ENCODE data around the gene DDX51. TPM values are rescaled to one million over a fixed set of nuclear protein-coding genes. Genes with fewer than 3 reads are reported as not detected.
"Not testable (repeated sequence)": the region's sequence is repeated elsewhere in the genome, so short reads cannot be mapped to it uniquely, and the experiment has no call there.

DDX51 gene
- total RNA-seq, 1 experiment from 2014 or later, result 10.5 TPM

DNA sequence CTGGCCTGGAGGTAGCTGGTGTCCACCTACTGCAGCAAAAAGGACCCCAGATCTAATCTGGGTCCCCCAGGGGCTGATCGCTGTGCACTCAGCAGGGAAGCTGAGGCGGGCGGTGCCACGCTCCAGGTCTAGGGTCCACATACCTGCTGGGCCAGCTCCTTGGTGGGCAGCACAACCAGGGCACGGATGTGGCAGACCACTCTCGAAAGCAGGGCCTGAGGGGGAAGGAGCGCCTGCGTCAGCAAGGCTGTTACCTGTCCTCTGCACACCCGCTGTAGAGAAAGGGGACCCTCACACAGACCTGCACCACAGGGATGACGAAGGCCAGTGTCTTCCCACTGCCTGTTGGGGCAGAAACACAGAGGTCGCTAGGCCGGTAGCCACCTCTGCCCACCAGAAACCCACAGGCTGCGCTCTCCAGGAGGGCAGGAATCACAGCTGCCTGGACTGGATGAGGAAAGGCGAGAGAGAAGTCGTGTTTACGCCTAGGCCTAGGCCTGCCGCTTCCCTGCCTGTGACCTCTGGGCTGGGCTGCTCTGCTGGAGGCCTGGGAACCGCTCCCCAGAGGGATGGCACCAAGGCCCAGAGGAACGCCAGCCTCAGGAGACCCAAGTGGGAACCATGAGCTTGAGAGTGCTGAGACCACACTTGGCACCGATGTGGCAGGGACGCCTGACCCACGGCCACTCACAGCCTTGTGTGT is 2.0 kb downstream of the DDX51 start:
- no peak for DNase-seq (ENCODE audit: low read depth)

DNA sequence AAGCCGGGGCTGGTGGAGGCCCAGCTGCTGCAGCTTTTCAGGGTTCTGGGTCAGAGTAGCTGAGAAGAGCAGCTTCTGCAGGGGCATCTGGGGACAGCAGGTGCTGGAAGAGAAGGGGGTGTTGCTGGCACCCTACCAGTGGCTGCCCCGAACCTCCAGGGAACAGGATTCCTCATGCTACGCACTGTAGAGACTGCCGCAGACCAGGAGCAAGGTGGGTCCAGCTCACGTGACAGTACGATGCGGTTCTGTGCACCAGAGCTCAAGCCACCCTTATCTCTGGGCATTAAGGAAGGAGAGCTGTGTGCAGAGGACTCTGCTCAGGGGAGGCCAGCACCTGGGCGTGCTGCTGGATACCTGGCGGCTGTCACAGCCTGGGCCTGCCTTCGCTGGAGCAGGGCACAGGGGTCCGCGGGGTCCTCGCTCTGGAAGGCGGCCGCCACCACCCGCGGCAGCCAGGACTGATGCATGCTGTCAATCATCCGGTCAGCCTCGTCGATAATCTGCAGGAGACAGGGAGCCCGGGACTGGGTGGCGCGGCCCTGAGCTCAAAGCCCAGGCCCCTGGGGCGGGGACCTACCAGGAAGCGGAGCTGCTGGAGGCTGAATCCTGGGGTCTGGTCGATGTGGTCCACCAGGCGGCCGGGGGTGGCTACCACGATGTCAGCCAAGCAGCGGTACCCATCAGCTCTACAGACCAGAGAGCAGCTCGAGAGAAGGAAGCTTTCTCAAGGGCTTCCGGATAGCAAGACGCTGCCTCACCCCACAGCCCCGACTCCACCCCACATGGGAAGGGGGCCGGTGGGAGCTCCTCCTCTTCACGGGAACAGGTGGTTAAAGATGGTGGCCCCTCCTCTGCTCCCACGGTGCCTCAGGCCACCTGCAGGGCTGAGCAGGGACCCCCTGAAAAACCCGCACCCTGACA is 2.9 kb downstream of the DDX51 start:
- no peak for DNase-seq (ENCODE audit: low read depth)

DNA sequence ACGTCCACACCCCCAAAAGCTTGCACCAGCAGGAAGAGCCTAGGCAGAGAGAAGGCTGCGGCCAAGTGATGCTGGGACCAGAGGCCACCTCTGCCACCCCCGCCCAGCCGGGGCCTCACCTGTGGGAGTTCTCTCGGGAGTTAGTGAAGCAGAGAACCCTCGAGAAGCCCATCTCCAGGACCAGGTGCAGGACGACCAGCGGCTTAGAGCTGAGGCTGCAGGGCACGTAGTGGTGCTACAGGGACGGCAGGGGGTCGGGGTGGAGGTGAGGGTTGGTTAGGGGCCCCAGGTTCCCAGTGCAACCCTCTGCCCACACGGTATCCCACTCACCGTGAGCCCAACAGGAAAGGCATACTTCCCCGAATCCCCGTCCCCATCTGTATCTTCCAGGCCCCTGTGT is 3.6 kb downstream of the DDX51 start:
- no peak for DNase-seq (ENCODE audit: low read depth)

DNA sequence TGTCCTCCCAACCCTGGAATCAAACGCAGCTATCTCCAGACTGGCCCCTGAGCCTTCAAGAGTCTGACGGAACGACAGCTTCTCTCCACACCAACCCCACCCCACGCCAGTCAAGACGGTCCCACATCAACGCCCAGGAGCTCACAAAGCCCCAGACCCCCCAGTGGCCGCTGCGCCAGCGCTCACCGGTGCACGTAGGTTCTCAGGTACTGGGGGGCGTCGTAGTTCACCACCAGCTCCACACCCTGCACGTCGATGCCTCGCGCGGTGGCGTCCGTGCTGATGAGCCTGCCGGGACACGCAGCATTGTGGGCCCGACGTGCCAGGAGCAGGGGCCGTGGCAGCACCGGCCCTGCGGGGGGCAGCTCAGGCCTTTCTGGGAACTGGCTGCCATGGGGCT is 4.2 kb downstream of the DDX51 start:
- DNase-seq (ENCODE audit: low read depth), result no peak

DNA sequence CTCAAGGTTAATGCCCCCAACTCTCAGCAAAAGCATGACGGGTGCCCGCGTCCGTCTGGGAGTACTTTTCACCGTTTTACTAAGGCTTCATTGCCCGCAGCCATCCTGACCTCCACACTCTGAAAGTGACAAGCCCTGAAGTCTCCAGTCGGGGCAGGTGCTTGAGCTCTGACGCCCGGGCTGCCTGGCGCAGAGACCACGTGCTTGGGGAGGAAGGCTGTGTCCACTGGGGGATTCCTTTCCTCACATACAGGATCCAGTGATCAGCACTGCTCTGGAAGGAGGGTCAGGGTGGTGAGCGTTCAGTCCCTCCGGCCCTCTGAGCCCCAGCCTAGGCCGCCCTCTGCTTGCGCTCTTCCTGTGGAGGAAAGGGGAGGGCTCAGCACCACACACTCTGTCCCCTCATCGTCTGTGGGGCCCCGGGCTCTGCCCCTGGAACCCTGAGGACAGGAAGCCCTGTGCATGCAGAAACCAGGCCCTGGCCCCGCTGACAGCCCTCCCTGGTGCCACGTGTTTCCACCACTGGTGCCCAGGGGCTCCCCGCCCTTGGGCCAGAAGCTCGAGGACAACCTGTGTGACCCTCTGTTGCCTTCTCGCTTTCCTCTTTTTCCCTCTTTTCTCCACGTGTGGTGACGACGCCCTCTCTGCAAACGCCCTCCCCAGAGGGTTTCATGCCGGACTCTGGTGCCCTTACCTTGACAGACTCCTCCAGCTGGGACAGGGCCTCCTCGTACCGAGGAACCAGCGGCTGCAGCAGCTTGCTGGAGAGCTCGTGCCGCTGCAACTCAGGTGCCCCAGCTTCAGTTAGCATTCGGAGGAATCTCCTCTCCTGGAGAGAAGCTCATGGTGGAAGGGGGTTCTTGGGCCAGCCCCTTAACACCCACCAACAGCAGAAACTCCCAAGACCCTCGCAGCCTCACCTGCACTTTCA is 4.9 kb downstream of the DDX51 start:
- no peak for DNase-seq (ENCODE audit: low read depth)

DNA sequence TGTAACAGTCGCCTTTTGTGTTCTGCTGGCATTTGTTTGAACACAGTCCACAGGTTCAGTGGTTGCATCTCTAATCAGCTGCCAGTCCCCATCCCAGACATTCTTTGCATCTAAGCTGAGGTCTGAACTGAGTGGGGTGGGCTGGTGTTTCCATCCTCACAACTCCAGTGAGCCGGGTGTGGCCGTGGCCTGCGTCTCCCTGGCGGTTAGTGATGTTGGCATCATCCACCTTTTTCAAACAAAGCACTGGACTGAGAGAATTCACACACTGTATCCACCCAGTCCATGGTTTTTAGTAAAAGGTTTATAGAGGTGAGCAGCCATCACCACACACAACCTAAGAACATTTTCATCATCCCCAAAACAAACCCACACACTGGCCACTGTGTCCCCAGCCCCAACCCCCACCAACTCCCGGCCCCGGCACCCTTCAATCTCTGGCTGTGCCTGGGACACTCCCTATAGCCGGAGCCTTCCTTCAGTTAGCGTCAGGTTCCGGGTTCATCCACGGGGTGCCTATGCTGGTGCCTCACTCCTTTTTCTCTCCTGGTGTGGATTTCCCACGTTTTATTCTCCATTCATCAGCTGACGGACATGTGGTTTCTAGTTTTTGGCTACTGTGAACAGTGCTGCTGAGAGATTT is 6.5 kb downstream of the DDX51 start:
- no peak for DNase-seq (ENCODE audit: low read depth)

DNA sequence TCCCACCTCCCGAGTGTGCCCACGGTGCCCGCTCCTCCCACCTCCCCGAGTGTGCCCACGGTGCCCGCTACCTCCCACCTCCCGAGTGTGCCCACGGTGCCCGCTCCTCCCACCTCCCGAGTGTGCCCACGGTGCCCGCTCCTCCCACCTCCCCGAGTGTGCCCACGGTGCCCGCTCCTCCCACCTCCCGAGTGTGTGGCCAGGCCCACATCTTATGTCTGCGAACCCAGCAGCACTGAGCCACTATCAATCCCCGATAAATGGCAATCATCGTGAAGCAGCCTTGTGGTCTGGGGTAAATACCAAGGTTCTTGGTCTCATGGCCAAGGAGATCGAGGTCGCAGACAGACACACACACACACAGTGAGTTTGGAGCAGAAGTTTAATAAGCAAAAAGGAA is 7.9 kb downstream of the DDX51 start:
- not testable (repeated sequence) for DNase-seq (ENCODE audit: low read depth)

DNA sequence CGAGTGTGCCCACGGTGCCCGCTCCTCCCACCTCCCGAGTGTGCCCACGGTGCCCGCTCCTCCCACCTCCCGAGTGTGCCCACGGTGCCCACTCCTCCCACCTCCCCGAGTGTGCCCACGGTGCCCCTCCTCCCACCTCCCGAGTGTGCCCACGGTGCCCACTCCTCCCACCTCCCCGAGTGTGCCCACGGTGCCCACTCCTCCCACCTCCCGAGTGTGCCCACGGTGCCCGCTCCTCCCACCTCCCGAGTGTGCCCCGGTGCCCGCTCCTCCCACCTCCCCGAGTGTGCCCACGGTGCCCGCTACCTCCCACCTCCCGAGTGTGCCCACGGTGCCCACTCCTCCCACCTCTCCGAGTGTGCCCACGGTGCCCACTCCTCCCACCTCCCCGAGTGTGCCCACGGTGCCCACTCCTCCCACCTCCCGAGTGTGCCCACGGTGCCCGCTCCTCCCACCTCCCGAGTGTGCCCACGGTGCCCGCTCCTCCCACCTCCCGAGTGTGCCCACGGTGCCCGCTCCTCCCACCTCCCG is 9.4 kb downstream of the DDX51 start:
- not testable (repeated sequence) for DNase-seq (ENCODE audit: low read depth)

DNA sequence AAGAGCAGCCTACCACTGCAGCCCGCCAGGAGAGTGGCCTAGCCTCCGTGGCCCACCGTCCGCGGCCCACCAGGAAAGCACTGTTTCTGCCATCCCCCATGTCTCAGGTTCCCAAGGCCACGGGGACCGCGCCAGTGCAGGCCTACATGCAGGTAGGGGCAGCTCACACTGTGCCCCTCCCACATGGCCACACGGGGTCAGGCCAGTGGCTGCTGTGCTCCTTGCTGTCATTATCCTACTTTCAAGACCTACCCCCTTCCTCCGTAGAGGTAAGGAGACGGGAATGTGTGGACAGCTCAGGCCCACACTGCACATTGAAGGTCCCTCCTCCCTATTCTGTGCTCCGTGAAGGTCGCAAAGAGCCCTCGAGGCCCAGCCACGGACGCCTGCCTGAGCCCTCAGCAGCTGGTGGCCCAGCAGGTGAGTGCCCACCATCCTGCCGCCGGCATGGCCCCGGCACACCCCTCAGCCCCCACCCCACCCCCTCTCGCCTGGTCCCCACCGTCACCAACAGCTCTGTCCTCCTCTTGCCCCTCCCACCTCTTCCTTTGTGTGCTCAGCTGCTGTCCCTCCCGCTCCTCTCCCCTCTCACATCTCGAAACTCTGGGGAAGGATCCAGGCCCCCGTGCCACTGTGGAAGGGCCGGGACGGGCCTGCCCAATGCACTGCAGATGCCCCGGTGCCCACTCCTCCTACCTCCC is 10.0 kb downstream of the DDX51 start:
- DNase-seq (ENCODE audit: low read depth), result no peak

DNA sequence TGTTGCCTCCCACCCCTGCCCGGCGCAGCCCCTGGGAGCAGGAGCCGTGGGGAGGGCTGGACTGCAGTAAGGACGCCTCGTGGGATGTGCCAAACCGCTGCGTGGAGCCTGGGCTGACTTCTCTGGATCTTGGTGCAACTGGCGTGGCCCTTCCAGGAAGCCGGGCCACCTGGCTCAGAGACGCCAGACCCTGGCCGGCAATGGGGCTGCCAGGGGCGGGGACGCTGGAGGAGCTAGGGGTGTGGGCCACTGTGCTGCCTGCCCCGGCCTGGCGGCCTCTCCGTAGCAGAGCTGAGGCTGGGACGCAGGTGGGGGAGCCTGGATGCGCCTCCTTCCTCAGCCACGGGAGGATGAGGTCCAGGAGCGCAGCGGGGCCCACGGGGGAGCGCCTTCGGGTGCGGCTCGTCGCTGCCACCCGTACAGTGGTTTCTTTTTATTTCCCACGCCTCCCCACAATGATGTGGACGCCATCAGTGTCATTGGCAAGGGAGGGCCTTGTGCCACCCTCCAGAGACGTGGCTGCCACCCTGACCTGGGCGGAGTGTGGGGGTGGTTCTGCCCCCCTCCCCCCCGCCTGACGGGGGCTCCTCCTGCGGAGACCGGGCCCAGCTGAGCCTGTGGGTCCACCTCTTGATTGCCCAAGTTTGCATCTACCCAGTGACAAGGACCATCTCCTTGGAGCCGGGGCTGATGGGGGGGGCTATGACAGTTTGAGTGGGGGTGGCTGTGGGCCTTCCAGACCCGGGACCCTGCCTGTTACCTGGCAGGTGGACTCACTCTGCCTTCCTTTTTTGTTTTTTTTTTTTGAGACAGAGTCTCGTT is 11.3 kb downstream of the DDX51 start:
- no peak for DNase-seq (ENCODE audit: low read depth)

DNA sequence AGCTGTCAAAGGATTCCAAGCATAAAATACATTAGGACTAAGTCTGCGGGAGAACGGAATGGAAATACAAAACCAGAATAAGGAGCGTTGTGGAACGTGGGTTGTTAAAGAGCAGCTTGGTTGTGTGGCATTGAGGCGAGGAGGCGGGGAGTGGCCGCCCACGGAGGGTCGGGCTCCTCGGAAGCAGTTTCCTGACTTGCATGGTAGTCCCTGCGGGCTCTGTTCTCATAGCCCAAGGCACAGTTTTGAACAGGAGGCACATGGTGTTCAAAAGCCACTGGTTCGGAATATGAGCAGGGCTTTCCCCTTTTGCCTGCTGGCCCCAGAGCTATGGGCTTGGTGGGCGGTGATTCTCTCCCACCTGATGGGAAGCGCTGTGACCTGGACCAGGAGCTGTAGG is 12.2 kb downstream of the DDX51 start:
- no peak for DNase-seq (ENCODE audit: low read depth)

DNA sequence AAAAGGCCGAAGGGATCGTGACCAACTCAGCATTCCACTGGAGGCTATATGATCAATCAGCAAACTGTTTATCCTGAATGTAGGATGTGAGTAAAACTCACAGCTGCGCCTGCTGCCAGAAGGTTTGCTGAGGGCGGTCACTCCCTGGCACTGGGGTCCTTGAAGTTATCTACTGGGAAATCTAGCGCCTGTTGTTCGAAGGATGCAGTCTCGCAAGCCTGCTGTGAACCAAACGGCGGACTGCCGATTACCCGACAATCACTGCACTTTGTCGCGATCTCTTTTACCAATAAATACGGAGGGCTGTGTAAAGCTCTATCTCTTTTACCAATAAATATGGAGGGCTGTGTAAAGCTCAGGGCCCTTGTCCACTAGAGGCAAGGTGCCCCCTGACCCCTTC is 12.9 kb downstream of the DDX51 start:
- DNase-seq (ENCODE audit: low read depth), result no peak

DNA sequence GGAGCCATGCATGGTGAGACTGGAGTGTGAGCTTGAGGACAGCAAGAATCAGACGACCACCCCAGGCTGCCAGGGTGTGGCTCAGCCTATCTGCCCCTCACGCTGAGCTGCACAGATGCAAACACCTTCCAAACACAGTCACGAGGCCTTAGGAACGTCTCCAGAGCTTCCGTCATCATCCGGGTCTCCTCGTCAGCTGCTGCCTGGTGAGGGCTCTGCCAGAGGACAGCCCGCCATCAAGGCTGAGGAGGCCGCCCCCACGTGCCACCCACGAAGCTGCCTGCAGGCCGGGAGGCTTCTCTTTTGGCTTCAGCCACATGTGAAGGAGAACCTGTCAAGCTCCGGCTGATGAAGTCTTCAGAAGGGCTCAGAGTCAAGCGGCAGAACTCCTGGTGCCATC is 13.4 kb downstream of the DDX51 start:
- no peak for DNase-seq (ENCODE audit: low read depth)

DNA sequence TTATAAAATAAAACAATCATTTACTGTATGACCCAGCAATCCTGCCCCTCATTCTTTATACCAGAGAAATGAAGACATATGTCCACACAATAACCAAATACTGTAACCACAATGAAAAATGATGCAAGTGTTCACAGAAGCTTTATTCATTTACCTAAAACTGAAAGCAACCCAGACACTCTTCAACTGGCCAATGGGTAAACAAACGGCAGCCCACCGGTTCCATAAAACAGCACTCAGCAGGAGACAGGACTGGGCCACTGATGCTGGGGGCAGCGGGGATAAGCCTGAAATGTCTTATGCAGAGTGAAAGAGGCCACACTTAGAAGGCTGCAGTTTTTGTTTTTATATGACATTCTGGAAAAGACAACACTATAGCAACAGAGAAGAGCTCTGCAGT is 15.1 kb downstream of the DDX51 start:
- DNase-seq (ENCODE audit: low read depth), result no peak

DNA sequence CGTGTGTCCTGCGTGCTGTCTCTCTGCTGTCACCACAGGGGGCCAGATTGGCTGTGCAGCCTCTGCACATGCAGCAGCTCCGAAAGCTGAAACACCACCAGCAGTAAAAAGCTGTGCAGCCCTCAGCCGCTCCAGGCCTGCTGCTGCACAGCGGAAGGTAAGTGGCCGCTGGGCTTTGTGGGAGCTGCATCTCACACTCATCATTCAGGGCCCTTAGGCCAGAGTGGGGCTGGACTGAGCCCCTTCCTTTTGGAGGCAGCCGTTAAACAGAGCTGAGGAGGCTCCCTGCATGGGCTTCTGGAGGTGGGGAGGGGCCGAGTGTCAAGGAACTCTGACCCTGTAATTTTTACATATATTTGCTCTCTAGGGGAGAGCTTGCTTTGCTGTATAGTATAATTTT is 17.1 kb downstream of the DDX51 start:
- DNase-seq (ENCODE audit: low read depth), result no peak

DNA sequence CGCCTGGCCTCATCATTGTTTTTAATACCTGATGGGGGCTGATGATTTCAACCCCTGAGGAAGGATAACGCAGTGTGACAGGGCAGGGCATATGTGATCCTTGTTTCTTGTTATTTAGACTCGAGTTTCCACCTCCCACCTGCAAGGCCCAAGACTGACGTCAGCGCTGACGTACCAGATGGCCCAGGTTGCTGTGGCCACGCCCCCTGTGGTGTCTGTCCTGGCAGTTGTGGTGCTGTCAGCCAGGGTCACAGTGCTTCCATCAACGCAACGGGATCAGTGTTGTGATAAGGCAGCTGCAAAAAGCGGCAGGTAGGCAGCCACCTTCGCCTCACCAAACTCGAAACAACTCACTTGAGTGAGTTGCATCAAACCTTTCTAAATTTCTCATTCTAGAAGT is 18.4 kb downstream of the DDX51 start:
- DNase-seq (ENCODE audit: low read depth), result no peak

DNA sequence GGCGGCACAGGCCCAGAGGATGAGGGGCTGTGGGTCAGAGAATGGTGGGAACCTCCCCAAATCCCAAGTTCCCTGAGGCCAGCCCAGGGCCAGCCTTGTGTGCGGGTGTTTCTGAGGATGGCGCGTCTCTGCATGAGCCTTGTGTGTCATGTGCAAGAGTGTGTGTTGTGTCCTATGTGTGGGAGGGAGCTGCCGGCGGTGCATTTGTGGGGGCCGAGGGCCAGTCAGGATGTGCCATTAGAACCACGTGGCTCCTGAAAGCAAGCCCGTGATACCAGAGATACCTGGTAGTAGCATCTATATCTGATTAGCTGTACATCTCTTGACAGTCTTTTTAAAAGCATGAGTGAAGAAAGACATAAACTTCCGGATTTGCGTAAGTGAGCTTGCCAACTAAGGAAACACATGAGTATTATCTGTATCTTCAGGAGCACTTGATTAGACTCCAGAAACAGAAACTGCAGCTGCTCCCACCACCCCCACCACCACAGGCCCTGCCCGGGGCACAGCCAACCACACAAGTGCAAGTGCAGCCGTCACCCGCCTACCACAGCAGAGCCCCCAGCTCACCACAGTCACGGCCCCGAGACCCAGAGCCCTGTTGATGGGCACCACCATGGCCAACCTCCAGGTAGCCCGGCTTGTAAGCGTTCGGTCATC is 19.2 kb downstream of the DDX51 start:
- no peak for DNase-seq (ENCODE audit: low read depth)

DNA sequence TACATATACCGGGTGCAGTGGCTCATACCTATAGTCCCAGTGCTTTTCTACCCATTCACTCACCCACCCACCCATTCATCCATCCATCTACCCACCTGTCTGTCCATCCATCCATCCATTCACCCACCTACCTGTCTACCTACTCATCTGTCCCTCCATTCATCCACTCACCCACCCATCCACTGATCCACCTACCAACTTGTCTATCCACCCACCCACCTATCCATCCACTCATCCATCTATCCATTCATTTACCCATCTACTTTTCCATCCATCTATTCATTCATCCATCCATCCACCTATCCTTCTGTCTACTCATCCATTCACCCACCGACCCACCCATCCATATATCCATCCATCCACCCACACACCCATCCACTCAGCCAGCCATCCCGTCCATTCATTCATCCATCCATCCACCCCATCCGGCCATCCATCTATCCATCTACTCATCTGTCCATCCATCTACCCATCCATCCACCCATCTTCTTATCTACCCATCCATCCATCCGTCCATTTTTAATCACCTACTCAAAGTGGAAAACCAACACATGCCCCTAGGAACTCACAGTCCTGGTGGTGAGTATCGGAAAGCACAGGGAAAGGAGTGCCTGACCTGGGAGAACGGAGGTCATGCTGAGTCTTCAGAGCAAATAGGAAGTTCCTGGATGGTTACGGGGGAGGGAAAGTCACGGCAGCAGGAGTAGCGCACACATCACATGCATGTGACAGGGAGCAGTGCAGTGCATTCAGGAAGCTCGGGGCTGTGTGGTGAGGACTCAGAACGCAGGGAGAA is 20.0 kb downstream of the DDX51 start:
- DNase-seq (ENCODE audit: low read depth), result no peak

Measured in HT1080 (cell line).